Thymus (tissue), 11 donors: ENCODE measurements around the gene PGA3. TPM values are rescaled to one million over a fixed set of nuclear protein-coding genes. Genes with fewer than 3 reads are reported as not detected.
"Not testable (repeated sequence)": the region's sequence is repeated elsewhere in the genome, so short reads cannot be mapped to it uniquely, and the experiment has no call there.

Experiments
- DNase-seq, 9 donors: peaks; one replicate each; pipeline ENCODE4 v3.0.0-alpha.2; 2013; ENCODE audit warnings: low spot score in 9 of 9, low read depth in 6 of 9, missing footprints in 1 of 9
- H3K27ac ChIP-seq, 2 donors: one replicate each; pipeline ENCODE4 v1.5.1; 2013; ENCODE audit warnings: control low read depth in 1 of 2, low read depth in 1 of 2, low read length in 1 of 2, mild to moderate bottlenecking in 1 of 2, moderate library complexity in 1 of 2
- H3K27me3 ChIP-seq, 2 donors: one replicate each; pipeline ENCODE4 v1.5.1; 2013; ENCODE audit warnings: low read length in 1 of 2; ENCODE audit not compliant: control insufficient read depth in 2 of 2, insufficient read depth in 1 of 2
- H3K36me3 ChIP-seq, 2 donors: one replicate each; pipeline ENCODE4 v1.5.1; 2013; ENCODE audit warnings: low read length in 1 of 2, mild to moderate bottlenecking in 1 of 2, moderate library complexity in 1 of 2; ENCODE audit not compliant: control insufficient read depth in 2 of 2, insufficient read depth in 2 of 2
- H3K4me1 ChIP-seq, 2 donors: one replicate each; pipeline ENCODE4 v1.5.1; 2013; ENCODE audit warnings: low read length in 2 of 2; ENCODE audit not compliant: control insufficient read depth in 2 of 2, insufficient read depth in 2 of 2
- H3K4me3 ChIP-seq, 2 donors: one replicate each; pipeline ENCODE4 v1.5.1; 2013; ENCODE audit warnings: low read length in 2 of 2, control low read depth in 1 of 2, mild to moderate bottlenecking in 1 of 2
- H3K9me3 ChIP-seq, 2 donors: one replicate each; pipeline ENCODE4 v1.5.1; 2013; ENCODE audit warnings: low read length in 1 of 2, mild to moderate bottlenecking in 1 of 2; ENCODE audit not compliant: control insufficient read depth in 2 of 2, insufficient read depth in 1 of 2
- WGBS: extraction: QIAGEN DNeasy Blood & Tissue Kit; methylation state at CpG from one replicate; pipeline ENCODE4 v1.1.7; 2013; 5-methylcytosine and 5-hydroxymethylcytosine counted together
- polyA plus RNA-seq: library from polyadenylated mRNA; stranded (reverse); fragments of 200-250 nt; gene quantifications from one replicate; pipeline ENCODE4 v1.2.3, GENCODE V29; 2013
- total RNA-seq: library from RNA; stranded (reverse); fragments of 120-200 nt; gene quantifications from one replicate; pipeline ENCODE4 v1.2.4, GENCODE V29; 2013
- donor health status: healthy.

PGA3 gene
- total and polyA plus RNA-seq, 2 donors: 0.80 to 1.3 TPM

DNA sequence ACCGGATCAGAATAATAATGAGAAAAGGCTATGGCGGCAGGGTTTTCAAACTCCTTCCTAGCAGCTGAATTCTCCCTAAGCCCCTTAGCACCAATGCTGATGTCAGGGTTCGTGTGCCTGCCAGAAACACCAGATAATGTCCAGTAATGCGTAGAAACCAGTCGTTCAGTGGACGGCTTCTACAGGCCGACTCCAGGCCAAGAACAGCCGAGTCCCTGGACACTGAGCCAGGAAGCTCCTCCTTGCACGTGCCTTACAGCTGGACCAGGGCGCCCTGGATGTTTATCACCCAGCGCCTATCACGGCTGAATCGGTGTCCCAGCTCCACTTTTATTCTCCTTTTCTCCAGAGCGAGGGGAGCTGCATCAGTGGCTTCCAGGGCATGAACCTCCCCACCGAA lies 27.7 kb downstream of the PGA3 start:
- H3K4me1 ChIP-seq, H3K9me3 ChIP-seq, DNase-seq, H3K4me3 ChIP-seq, H3K36me3 ChIP-seq, H3K27me3 ChIP-seq, H3K27ac ChIP-seq: not testable (repeated sequence)
- WGBS: no CpG with 5 or more reads among the region's 15 CpGs

DNA sequence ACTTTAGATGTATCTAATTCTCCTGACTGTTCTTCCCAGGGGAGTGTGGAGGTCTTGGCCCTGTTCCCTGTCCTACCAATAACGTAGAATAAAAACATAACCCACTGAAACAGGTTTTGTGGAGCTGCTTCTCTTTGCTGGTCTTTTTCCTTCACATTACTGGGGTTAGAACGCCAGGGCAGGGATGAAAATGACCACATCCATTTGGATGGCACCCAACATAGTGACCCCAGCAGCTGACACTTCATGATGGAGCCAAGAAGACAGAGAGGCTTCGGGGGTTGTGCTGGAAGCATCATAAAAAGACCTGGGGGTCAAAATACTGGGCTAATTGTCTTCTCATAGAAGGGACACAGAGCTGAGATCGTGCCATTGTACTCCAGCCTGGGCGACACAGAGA lies 28.3 kb downstream of the PGA3 start:
- DNase-seq, H3K27me3 ChIP-seq, H3K4me3 ChIP-seq, H3K9me3 ChIP-seq, H3K36me3 ChIP-seq, H3K4me1 ChIP-seq, H3K27ac ChIP-seq: not testable (repeated sequence)
- 100% methylated on average over 1 of the region's 5 CpGs for WGBS

DNA sequence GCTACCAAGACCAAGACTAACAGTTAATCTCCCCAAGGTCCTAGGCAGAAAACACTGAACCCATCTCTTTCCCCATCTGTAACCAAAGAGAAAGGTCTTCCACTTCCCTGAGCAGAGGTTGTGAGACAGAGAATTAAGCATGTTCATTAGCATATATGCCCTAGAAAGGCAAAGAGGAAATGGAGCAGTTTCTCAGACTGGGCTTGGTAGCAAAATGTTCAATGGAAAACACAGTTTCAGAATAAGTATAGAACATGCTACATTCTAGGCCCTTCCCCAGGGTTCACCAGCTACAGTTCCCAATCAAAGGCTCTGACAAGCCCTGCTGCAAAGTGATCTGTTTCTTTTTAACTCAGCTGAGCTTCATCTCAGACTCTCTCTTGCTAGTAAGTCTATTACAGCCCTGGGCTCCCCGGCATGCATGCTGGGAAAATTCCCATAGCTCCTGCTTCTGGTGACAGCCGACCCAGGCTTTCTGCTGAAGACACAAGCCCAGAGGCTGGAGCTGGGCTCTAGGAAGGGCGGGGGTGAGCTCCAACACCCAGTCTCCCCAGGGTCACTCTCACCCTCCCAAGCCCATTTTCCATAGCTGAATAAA lies 29.3 kb downstream of the PGA3 start:
- H3K27ac ChIP-seq, H3K27me3 ChIP-seq, H3K9me3 ChIP-seq, H3K36me3 ChIP-seq, DNase-seq, H3K4me1 ChIP-seq, H3K4me3 ChIP-seq: not testable (repeated sequence)
- no CpG with 5 or more reads among the region's 3 CpGs for WGBS

DNA sequence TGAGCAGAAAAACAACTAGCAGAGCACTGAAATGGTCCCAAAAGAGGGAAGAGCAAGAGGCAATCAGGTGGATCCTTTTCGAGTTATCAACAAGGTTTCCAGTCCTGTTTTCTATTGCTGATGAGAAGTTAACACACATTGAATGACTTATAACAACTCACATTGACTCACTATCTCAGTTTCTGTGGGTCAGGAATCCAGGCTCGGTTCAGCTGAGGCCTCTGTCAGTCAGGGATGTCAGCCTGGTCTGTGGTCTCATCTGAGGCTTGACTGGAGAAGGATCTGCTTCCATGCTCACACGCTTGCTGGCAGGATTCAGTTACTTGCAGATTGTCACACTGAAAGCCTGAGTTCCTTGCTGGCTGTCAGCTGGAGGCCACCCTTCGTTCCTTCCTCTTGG lies 33.8 kb downstream of the PGA3 start:
- not testable (repeated sequence) for DNase-seq

DNA sequence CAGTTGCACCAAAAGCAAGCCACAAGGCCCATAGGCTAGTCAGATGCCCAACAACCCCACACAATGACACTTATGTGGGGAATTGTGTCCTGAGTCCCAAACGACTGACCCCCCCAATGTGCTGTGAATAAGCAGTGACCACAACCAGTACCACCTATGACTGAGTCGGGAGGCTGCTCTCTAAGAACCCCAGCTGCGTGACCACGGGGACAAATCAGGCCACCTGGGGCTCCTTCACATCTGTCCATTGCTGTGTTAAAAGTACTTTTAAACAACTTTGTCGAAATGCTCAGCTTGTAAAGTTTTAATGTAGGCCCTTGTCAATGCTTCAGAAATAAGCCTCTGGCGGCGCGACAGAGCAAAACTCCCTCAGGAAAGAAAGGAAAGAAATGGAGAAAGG lies 37.0 kb downstream of the PGA3 start:
- WGBS: 83% methylated on average over 8 of the region's 8 CpGs
- DNase-seq: not testable (repeated sequence)

More for the DNA sequence above, 33.8 kb downstream of the PGA3 start:
- not testable (repeated sequence) for H3K4me1 ChIP-seq, H3K27ac ChIP-seq, H3K4me3 ChIP-seq, H3K9me3 ChIP-seq, H3K27me3 ChIP-seq, H3K36me3 ChIP-seq
- WGBS: no CpG with 5 or more reads among the region's 4 CpGs

DNA sequence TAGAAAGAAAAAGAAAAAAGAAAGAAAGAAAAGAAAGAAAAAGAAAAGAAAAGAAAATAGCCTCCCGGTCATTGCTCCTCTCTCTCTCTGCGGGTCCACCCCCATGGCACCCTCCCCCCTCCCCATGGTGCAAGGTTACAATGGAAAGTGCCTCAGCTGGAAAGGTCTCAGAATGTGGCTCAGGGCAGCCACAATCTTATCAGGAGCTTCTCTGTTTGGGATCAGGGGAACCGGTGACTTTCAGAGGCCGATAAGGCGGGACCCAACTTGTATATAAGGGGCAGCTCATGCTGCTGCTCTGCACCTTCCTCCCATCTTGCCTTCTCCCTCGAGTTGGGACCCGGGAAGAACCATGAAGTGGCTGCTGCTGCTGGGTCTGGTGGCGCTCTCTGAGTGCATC lies 37.6 kb downstream of the PGA3 start, which contains the start of gene PGA5:
TSS of gene PGA5 (plus strand) at position 301 of the 400 bp plus-strand sequence. CDS start at position 353, 52 bp downstream.
- H3K9me3 ChIP-seq, H3K27me3 ChIP-seq, H3K4me3 ChIP-seq, H3K36me3 ChIP-seq, H3K27ac ChIP-seq, DNase-seq, H3K4me1 ChIP-seq: not testable (repeated sequence)
- WGBS: no CpG with 5 or more reads among the region's 8 CpGs

More for the DNA sequence above, 37.0 kb downstream of the PGA3 start:
- H3K27me3 ChIP-seq, H3K36me3 ChIP-seq, H3K4me3 ChIP-seq, H3K4me1 ChIP-seq, H3K9me3 ChIP-seq, H3K27ac ChIP-seq: not testable (repeated sequence)

DNA sequence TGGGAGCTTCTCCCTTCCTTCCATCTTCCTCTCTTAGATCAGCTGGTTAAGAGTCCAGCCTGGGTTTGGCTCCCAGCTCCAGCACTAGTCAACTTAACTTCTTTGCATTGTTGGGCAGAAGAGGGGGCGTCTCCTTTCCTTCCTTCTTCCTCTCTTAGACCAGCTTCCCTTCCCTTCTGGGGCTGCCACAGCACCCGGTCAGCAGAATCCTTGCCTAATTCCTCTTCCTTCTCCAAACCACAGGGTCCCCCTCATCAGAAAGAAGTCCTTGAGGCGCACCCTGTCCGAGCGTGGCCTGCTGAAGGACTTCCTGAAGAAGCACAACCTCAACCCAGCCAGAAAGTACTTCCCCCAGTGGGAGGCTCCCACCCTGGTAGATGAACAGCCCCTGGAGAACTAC lies 38.2 kb downstream of the PGA3 start:
- WGBS: no CpG with 5 or more reads among the region's 5 CpGs
- H3K36me3 ChIP-seq, DNase-seq, H3K4me3 ChIP-seq, H3K27me3 ChIP-seq, H3K27ac ChIP-seq, H3K4me1 ChIP-seq, H3K9me3 ChIP-seq: not testable (repeated sequence)

DNA sequence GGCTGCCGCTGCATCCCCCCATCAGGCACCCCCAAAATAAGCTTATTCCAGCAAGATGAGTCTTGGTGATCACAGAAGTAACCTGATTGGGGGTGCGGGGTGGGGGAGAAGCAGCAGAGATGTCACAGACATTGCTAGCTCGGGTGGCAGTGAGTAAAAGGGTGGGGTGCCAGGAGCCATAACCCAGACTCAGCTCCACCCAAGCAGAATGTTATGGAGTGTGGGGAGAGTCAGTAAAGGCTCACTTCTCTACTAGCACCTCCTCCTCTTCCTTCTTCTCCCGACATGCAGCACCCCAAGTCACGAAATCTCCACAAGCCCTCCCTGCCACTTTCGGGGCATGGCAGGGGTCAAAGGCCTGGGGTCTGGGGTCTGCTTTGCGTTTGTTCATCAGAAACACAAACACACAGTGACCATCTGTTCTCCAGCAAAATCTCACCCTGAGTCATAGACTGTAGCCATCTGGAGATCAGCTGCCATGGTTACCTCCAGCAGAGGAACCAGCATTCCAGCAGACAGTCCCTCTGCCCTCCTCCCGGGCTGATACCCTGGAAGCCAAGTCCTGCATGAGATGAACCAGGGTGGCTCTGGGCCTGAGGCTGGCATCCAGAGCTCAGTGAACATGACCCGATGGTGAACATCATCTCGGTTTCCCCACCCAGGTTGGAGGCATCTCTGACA lies 42.1 kb downstream of the PGA3 start:
- DNase-seq, H3K27ac ChIP-seq, H3K27me3 ChIP-seq, H3K4me3 ChIP-seq, H3K4me1 ChIP-seq, H3K9me3 ChIP-seq, H3K36me3 ChIP-seq: not testable (repeated sequence)
- WGBS: no CpG with 5 or more reads among the region's 10 CpGs

DNA sequence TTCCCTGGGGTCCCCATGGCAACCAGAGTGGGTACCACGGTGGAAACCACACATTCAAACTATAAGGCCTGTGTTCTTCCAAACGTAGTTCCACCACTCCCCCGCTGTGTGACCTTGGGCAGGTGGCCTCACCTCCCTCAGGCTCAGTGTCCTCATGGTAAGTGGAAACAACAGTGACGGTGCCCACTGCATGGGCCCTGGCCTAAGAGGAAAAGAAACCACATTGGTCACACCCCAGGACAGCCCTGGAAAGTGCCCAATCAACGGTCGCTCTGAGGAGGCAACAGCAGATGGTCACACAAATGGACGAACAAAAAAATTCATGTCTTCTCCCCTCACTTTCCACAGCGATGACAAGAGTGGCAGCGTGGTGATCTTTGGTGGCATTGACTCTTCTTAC lies 44.8 kb downstream of the PGA3 start:
- 95% methylated on average over 9 of the region's 9 CpGs for WGBS
- H3K4me1 ChIP-seq, H3K27me3 ChIP-seq, H3K27ac ChIP-seq, H3K36me3 ChIP-seq, DNase-seq, H3K4me3 ChIP-seq, H3K9me3 ChIP-seq: not testable (repeated sequence)
